Esophagus mucosa (tissue), 1 donor: ENCODE results near the gene WDR70. TPM values are rescaled to one million over a fixed set of nuclear protein-coding genes. Genes with fewer than 3 reads are reported as not detected.
"Not testable (repeated sequence)": the region's sequence is repeated elsewhere in the genome, so short reads cannot be mapped to it uniquely, and the experiment has no call there.

Experiments
- ATAC-seq: fragments of 200-7000 bp; cut with Tn5 transposase; one replicate; pipeline ENCODE4 v1.9.1; 2020
- total RNA-seq: library from RNA; stranded (reverse); gene quantifications from one replicate; pipeline ENCODE4 v1.2.4, GENCODE V29; 2023
- donor health status: DM: yes; HTN: yes; CAD: no.

WDR70 gene
- total RNA-seq, 1 donor from 2014 or later: 24.7 TPM

DNA sequence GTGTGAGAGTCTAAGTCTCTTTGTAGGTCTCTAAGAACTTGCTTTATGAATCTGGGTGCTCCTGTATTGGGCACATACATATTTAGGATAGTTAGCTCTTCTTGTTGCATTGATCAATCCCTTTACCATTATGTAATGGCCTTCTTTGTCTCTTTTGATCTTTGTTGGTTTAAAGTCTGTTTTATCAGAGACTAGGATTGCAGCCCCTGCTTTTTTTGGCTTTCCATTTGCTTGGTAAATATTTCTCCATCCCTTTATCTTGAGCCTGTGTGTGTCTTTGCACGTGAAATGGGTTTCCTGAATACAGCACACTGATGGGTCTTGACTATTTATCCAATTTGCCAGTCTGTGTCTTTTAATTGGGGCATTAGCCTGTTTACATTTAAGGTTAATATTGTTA is 275.4 kb downstream of the WDR70 start:
- not testable (repeated sequence) for ATAC-seq

DNA sequence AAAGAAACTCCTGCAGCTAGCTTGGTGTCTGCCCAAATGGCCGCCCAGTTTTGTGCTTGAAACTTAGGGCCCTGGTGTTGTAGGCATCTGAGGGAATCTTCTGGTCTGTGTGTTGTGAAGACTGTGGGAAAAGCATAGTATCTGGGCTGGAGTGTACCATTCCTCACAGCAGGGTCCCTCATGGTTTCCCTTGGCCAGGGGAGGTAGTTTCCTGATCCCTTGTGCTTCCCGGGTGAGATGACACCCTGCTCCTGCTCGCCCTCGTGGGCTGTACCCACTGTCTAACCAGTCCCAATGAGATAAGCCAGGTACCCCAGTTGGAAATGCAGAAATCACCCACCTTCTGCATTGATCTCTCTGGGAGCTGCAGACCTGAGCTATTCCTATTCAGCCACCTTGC is 277.9 kb downstream of the WDR70 start:
- no peak for ATAC-seq

DNA sequence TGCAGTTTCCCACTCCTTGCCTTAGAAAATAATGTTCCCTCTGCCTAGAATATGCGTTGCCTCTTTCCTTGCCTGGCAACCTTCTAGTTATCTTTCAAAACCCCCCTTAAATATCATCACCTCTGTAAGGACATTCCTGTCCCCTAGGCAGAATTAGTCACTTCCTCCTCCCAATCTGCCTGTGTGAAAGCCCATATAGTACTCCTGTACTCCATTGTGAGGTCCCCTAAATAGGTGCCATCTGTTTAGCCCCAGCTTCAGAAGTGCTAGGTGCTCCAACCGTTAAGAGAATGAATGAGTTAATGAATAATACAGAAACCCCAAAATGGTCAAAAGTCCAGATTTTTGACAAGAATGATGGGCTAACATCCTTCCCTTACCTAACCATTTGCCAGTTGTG is 279.3 kb downstream of the WDR70 start:
- ATAC-seq: no peak

DNA sequence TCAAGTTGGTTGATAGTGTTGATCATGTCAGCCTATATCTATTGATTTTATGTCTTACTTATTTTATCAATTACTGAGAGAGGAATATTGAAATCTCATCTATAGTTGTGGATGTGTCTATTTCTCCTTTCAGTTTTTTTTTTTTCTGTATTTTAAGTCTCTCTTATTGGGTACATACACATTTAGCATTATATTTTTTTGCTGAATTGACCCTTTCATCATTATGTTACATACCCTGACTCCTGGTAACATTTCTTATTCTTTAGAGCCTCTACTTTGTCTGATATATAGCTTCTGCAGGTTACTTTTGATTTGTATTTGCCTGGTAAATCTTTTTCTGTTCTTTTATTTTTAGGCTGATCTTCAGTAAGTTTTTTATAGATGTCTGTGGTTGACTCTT is 281.2 kb downstream of the WDR70 start:
- ATAC-seq: no peak

DNA sequence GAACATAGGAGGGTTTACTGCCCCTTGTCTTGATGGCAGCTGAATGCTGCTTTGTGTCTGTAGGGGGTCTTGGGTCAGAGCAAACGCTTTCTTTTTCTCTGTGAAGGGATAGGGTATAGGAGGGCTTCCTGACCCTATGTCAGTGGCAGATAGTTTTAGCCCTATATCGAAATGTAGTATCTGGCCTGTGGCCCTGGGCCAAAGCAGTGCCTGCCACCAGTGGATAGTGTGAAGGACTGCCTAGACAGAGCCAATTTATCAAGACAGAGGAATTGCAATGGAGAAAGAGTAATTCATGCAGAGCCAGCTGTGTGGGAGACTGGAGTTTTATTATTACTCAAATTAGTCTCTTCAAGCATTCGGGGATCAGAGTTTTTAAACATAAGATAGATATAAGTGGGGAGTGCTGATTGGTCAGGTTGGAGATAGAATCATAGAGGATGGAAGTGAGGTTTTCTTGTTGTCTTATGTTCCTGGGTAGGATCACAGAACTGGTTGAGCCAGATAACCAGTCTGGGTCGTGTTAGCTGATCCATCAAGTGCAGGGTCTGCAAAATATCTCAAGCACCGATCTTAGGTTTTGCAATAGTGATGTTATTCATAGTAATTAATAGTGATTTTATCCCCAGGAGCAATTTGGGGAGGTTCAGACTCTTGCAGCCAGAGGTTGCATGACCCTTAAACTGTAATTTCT is 282.3 kb downstream of the WDR70 start:
- no peak for ATAC-seq

DNA sequence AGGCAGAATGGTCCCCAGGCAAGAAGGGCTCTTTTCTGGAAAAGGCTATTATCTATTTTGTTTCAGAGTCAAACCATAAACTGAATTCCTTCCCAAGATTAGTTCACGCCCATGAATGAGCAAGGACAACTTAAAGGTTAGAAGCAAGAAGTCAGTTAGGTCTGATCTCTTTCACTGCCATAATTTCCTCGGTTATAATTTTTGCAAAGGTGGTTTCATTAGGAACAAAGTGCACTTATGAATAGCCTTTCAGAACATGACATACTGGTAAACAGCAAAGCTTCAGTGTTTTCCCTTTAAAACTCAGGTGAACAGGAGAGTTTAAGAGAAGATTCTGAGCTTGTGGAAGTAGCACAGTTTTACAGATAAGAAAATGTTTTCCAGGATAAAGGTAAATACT is 282.8 kb downstream of the WDR70 start:
- no peak for ATAC-seq

DNA sequence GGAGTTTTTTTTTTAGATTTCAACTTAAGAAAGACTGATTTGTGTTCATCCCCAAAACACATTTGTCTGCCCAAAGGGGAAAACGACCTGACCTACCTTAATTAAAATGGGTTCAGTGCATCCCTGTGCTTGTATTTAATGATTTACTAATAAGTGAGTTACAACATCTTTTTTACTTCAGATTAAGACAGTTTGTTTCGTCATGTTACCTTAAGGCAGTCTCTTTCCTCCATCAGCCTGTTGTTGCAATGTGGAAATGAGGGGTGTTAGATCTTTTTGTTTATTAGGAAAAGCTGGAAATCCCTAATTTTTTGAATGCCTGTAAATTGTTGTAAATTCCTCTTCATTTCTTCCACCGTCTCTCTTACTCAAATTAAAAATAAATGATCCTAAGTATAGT is 283.2 kb downstream of the WDR70 start:
- no peak for ATAC-seq

DNA sequence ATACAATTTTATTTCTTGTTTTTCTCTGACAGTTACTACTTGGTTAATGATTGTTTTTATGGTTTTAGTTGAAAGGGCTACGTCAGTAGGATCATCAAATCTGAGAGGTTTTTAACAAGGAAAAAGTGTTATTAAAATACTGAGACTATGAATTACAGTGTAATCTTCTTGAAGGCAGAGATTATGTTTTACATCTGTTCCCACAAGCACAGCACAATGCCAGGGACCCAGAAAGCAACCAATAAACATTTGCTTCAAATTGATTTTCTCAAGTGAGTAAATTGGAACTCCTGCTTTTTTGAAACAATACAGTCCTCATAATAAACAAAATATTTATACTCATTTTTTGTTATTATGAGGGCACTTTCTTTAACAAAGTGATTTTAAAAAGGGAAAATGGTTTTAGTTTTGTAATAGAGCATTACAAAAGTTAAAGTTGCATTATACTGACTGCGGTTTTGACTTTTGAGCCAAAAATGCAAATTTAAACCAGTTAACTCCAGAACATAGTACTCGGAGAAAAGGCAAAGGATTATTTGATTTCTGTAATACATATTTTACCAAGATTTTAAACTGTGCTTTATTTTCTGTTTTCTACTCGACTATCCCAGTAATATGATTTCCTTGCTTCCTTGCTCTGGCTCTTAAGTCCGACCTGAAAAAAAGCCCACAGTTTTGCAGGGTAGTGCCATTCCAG is 283.8 kb downstream of the WDR70 start:
- ATAC-seq: no peak

DNA sequence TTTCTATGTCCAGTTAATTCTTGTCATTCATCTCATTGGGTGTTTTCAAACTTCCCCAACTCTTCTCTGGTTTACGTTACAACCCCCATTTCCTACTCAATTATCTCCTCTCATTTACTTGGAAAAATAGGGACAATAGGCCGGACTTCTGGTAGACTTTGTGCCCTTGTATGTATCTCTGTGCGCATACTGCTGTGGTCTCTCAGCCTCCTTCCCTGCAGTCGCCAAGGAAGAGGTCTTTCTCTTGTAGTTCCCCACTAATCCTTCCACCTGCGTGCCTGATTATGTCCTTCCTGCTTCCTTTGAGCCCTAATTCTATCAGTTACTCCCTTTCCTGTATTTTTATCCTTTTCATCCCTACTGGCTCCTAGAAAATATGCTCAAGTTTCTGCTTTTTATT is 284.4 kb downstream of the WDR70 start:
- no peak for ATAC-seq

DNA sequence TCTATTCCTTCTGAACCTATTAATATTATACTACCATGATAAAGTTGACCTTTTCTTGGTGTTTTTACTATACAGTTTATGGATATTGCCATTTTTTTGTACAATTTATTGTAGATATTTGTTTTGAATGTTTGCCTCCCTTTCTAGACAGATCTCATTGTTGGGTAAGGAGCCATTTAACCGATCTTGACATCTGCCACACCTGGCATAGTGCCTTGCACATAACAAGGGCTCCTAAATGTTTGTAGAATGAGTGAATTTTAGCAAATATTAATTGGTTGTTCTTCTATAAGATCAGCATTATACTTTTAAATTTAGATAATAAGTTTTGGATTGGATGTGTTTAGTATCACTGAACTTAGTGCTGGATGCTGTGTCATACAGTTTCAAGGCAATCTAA is 285.4 kb downstream of the WDR70 start:
- no peak for ATAC-seq

DNA sequence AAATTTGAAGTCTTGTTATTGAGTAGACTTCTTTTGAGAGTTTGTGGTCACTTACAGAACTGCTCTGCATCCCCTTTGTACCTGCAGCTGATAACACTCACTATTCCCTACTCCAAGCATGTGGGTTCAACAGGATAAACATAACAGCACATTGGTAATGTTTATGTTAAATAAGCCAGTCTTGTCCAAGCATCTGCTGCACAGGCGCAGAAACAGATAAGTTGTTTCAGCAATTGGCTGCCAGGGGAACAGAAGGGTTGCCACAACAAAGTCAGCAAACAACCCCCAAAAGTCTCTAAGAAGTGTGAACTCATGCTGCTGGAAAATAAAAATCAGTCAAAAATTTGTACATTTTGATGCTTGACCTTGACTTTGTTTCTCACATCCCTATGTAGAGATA is 286.2 kb downstream of the WDR70 start:
- no peak for ATAC-seq

DNA sequence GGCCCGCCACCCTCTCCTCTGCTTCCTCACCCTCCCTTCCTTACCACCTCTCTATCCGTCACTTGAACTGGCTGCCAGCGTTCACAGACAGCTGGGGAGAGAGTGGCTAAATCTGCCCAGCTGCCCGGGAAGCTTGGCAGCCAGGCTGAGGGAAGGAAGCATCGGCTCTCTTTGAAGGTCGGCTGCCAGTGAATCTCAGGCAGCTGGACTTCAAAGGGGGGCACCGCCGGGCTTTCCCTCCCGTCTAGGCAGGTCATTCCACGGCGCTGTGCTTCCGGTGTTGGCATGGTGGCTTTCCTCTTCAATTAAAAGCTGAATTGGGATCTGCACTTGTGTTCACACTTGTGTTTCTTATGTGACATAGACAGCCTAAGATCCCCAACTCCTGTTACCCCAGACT is 286.8 kb downstream of the WDR70 start:
- ATAC-seq: peak; percentile 13

DNA sequence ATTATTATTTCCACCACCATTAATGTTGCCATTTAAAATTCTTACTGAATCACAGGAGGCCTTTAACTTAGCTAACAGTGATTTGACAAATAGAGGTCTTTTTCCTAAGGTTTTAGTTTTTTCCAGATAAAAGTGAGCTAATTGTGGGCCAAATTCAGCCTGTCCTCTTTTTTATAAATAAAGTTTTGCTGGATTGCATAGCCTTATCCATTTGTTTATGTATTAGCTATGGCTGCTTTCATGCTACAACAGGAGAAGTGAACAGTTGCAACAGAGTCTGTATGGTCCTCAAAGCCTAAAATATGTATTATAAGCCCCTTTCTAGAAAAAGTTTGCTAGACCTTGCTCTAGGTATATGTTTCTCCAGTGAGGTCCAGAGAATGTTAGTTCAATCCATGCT is 288.3 kb downstream of the WDR70 start:
- no peak for ATAC-seq

DNA sequence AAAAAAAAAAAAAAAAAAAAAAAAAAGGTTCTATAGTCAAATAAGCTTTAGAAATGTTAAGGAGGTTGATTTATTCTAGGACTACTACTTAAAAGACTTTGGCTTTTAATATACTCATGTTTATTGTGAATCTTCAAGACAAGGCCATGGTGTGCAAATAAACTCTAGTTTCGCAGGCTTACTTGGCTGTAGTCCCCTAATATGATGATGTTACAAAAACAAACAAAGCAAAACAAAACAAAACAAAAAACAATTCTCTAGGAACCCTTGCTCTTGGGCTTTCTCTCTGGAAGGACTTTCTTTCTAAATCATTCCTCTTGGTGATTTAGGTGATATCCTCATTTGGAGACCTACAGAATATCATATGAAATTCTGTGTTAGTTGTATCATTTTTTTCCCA is 288.7 kb downstream of the WDR70 start:
- no peak for ATAC-seq

DNA sequence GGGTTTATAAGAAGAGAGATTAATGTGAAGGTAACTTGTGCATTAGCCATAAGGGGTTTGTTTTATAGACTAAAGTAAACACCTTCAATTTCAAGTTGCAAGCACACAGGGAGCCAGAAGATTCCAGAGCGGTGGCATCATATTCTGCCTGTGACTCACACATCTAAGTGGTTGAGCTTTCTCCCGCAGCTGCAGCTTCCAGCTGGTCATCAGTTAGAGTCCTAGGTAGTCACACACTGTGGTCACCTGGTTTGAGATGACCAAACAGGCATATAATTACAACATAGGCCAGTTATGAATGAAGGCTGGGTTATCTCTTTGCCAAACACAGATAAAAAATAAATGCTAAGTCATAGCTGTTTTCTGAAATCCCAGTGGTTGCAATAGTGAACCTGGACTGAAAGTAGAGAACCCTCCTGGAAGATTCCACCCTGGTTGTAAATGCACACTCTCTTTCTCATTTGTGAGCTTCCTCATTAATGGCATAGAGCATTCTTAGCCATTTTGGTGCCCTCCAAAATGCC is 289.5 kb downstream of the WDR70 start:
- peak; percentile 92 for ATAC-seq

DNA sequence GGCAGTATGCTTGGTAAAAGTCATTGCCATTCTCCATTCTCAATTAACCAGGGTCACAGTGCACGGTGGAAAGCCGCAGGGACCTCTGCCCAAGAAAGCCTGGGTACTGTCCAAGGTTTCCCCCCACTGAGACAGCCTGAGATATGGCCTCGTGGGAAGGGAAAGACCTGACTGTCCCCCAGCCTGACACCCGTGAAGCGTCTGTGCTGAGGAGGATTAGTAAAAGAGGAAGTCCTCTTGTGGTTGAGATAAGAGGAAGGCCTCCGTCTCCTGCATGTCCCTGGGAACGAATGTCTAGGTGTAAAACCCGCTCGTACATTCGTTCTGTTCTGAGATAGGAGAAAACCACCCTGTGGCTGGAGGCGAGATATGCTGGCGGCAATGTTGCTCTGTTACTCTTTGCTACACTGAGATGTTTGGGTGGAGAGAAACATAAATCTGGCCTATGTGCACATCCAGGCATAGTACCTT is 293.0 kb downstream of the WDR70 start:
- ATAC-seq: not testable (repeated sequence)

DNA sequence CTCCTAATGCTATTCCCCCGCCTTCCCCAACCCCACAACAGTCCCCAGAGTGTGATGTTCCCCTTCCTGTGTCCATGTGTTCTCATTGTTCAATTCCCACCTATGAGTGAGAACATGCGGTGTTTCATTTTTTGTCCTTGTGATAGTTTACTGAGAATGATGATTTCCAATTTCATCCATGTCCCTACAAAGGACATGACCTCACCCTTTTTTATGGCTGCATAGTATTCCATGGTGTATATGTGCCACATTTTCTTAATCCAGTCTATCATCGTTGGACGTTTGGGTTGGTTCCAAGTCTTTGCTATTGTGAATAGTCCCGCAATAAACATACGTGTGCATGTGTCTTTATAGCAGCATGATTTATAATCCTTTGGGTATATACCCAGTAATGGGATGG is 295.2 kb downstream of the WDR70 start:
- ATAC-seq: not testable (repeated sequence)

DNA sequence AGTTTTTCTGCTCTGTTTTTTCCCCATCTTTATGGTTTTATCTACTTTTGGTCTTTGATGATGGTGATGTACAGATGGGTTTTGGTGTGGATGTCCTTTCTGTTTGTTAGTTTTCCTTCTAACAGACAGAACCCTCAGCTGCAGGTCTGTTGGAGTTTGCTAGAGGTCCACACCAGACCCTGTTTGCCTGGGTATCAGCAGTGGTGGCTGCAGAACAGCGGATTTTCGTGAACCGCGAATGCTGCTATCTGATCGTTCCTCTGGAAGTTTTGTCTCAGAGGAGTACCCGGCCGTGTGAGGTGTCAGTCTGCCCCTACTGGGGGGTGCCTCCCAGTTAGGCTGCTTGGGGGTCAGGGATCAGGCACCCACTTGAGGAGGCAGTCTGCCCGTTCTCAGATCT is 300.2 kb downstream of the WDR70 start:
- not testable (repeated sequence) for ATAC-seq

DNA sequence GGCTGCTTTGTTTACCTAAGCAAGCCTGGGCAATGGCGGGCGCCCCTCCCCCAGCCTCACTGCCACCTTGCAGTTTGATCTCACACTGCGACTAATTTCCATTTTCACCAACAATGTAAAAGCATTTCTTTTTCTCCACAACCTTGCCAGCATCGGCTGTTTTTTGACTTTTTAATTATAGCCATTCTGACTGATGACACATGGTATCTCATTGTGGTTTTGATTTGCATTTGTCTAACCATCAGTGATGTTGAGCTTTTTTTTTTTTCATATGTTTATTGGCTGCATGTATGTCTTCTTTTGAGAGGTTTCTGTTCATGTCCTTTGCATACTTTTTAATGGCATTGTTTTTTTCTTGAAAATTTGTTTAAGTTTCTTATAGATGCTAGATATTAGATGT is 300.8 kb downstream of the WDR70 start:
- not testable (repeated sequence) for ATAC-seq

DNA sequence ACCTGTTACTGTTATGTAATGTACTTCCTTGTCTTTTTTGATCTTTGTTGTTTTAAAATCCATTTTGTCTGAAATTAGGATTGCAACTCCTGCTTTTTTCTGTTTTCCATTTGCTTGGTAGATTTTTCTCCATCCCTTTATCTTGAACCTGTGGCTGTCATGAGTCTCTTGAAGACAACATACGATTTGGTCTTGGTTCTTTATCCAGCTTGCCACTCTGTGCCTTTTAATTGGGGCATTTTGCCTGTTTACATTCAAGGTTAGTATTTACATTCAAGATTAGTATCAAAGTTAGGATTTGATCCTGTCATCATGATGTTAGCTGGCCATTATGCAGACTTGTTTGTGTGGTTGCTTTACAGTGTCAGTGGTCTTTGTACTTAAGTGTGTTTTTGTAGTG is 304.0 kb downstream of the WDR70 start:
- ATAC-seq: no peak

DNA sequence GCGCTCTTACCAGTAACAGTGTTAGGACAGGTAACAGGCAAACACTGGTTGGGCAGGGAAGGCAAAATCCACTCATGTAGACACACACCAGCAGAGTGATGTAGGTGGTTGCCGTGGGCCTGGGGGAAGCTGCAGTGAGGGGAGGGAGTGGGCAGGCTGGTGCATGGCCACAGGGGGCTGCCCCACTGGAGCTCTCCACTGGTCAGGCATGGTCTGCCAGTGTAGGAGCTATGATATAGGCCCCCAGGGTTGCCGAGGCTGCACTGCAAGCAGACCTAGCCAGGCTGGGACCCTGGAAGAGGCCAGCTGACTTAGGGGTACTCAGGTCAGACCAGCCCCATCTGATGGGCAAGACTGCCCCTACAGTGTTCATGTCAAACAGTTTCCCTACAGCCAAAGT is 306.1 kb downstream of the WDR70 start:
- ATAC-seq: peak; percentile 31

DNA sequence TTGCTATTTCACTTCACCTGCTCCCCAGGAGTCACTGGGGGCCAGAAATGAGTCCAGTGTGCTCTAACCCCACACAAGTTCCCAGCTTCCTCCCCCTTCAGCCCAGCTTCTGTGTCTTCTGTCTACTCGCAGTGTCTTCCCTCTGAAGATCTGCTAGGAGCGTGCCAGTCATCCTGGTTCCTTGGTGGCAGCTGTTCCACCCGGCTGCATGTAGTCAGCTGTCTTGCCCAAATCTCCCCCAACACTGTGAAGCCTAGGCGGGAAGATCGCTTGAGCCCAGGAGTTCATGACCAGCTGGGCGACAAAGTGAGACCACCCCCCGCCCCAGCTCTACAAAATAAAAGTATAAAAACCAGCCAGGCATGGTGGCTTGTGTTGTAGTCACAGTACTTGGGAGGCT is 306.7 kb downstream of the WDR70 start:
- no peak for ATAC-seq

DNA sequence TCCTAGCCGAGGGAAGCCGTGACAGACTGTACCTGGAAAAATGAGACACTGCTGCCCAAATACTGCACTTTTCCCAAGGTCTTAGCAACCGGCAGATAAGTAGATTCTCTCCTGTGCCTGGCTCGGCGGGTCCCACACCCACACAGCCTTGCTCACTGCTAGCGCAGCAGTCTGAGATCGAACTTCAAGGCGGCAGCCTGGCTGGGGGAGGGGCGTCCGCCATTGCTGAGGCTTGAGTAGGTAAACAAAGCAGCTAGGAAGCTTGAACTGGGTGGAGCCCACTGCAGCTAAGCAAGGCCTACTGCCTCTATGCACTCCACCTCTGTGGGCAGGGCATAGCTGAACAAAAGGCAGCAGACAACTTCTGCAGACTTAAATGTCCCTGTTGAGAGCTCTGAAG is 309.8 kb downstream of the WDR70 start:
- not testable (repeated sequence) for ATAC-seq

DNA sequence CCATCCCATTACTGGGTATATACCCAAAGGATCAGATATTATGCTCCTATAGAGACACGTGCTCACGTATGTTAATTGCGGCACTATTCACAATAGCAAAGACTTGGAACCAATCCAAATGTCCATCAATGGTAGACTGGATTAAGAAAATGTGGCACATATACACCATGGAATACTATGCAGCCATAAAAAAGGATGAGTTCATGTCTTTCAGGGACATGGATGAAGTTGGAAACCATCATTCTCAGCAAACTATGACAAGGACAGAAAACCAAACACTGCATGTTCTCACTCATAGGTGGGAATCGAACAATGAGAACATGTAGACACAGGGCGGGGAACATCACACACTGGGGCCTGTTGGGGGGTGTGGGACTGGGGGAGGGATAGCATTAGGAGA is 315.2 kb downstream of the WDR70 start:
- ATAC-seq: not testable (repeated sequence)
